CD4-positive, alpha-beta T cell treated with Interleukin-4 for 4 hours (primary cell): ENCODE measurements around the gene FER.
"Not testable (repeated sequence)": the region's sequence is repeated elsewhere in the genome, so short reads cannot be mapped to it uniquely, and the experiment has no call there.

Experiments used
- DNase-seq: peaks from one replicate; pipeline ENCODE4 v3.0.0-alpha.2; 2020

The FER gene

DNA sequence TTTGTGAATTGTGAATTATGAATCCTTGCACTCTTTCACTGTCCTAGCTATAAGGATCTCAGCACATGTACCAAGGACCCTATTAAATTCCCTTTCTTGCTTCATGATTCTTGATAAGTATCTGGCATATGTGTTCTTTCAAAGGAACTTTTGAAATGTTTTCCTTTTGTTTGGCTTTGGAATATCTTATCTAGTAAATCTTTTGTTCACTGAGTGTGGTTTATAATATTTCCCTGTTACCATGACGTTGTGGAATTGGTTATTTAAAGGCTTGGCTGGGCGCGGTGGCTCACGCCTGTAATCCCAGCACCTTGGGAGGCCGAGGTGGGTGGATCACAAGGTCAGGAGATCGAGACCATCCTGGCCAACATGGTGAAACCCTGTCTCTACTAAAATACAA, 151.5 kb downstream of the FER start:
- DNase-seq = not testable (repeated sequence)

DNA sequence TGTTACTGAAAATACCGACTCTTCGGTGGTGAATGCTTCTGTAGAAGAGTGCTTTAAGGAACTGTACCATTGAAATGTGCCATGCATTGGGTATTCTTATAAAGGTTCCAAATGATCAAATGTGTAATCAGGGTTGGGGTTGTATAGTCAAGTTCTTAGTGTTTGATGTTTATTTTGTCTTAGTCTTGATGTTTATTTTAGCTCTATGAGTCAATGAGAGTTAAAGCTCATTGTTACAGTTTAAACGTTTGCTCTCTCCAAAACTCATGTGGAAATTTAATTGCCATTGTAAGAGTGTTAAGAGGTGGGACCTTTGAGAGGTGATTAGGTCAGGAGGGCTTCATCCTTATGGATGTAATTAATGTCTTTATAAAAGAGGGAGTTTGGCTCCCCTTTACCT, 153.0 kb downstream of the FER start:
- DNase-seq = no peak

DNA sequence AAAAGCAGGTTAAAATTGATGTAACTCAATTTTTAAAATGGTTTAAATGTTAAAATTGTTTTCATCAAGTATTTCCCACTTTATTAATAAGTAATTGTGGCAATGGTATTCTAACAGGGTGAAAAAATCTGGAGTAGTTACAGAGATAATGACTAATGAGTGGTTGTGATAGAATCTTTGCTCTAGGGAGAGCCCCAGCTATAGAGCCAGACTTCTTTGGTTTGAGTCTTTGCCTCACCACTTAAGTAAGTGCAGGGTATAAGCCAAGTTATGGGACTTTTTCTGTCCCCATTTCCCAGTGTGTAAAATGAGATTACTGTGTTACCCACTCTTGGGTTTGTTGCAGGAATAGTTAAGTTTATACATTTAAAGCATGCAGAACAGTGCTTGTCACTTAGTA, 158.1 kb downstream of the FER start:
- no peak for DNase-seq

DNA sequence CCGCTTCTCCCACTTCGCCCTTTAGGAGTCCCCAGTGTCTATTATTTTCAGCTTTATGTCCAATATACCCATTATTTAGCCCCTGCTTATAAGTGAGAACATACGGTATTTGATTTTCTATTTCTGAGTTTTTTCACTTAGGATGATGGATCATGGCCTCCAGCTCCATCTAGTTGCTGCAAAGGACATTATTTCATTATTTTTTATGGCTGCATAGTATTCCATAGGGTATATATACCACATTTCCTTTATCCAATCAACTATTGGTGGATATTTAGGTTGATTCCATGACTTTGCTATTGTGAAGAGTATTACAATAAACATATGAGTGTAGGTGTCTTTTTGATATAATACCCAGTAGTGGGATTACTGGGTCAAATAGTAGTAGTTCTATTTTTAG, 162.9 kb downstream of the FER start:
- DNase-seq = no peak

DNA sequence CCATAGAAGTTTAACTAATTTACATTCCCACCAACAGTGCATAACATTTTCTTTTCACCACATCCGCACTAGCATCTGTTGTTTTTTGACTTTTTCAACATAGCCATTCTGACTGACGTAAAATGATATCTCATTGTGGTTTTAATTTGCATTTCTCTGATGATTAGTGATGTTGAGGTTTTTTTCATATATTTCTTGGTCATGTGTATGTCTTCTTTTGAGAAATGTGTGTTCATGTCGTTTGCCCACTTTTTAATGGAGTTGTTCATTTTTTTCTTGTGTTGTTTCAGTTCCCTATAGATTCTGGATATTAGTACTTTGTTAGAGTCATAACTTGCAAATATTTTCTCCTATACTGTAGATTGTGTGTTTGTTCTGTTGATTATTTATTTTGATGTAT, 163.4 kb downstream of the FER start:
- DNase-seq = no peak

DNA sequence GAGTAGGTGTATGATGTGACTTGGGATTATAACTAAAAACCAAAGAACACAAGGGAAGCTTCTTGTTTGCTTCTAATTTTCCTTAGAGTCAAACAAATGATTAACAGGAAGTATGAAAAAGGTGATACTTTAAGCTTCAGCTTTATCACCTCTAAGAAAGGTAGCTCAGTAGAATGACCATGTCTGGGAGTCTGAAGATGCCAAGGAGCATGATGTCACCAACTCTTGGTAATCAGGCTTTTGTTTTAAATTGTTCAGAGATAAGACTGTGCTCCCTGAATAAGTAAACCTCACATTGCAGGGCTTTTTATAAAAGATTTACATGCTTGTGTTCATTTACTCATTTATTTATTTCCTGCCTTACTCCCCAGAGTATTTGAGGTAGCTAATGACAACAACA, 169.9 kb downstream of the FER start:
- no peak for DNase-seq

DNA sequence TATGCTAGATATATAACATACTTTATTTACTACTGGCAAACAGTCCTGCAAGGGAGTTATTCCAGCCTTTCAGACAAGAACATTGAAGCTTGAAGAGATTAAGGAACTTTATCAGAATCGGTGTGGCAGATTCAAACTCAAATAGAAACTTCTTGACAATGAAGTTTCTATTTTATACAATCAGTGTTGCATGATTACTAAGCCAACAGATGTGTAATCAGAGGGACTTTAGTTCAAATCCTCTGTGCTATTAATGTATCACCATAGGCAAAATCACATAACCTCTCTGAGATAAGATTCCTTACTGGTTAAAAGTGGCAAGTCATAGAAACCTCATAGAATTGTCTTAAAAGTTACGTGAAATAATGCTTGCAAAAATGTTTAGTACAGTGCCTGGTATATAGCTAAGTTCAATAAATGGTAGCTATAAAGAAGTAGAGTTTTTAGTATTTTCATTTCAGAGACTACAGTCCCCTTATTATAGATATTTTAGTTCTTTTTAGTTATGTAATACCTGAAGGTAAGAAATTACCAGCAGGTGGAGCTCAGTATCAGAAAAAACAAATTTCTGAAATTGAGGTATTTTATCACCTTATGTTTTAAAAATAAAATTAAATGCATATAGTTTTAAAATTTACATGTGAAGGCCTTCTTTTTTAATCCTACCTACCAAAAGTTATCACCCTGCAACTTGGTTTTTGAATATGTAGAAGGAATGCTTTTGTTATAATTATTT, 172.1 kb downstream of the FER start:
- no peak for DNase-seq

DNA sequence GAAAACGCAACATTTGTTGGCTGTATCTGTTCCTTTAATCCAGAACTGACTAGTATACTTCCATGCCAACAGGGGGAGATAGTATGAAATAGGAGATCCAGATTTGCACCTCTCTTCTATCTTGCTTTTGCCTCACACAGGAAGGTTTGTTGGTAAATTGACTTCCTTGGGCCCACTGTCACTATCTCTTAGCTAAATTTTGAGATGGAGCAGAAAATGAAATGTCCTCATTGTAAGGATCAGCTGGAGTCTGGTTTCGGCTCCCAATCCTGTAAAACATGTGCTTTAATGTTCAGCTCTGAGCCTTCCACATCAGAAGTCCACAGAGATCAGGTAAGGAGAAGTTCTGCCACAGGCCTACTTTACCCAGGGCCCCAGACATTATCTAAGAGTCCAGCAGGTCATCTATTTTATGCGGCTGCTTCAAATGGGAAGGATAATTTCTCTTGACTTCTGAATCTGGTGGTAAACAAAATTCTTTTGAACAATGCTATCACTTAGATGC, 176.8 kb downstream of the FER start:
- DNase-seq = no peak

DNA sequence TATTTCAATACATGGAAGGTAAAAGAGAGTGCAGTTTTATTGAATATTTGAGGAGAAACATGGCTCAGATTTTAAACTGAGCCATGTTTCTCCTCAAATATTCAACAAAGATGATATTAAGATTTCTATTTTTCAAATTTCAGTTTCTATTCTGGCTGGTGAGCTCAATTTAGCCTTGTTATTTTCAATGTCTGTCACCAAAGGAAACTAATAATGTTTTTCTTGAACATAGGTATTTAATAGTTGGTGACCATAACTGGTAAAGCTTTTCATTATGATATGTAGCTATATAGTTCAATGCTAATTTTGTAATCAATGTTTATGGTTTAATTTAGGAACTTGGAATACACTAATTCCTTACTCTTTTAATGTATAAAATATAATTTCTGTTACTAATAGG, 177.4 kb downstream of the FER start:
- DNase-seq = no peak

DNA sequence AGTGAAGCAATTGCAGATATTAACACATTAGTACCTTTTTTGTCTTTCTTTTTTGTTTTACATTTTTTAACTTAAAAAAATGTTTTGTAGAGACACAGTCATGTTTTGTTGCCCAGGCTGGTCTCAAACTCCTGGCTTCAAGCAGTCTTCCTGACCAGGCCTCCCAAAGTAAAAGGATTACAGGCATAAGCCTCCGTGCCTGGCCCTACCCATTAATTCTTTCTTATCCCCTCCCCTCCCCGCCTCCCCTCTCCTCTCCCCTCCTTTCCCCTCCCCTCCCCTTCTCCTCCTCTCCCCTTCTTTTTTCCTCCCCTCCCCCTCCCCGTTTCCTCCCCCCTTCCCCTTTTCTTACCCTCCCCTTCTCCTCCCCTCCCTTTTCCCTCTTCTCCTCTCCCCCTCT, 182.4 kb downstream of the FER start:
- no peak for DNase-seq

DNA sequence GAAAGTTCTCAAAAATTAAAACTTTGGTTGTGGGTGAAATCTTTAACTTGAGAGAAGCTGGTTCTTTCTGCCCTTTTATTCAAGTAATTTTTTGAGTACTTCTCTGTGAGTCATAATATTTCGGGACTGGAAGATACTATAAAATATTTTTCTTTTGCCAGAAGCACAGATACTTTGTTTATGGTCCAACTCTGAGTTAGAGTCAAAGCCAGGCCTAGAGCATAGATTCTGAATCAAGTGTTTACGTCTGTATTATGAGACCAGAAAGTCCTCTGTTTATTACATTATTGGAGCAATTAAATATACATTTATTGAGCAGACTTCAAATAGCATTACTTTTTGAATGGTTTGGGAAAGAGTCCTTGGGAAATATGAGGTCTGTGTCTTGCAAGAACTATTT, 187.9 kb downstream of the FER start:
- DNase-seq = no peak

DNA sequence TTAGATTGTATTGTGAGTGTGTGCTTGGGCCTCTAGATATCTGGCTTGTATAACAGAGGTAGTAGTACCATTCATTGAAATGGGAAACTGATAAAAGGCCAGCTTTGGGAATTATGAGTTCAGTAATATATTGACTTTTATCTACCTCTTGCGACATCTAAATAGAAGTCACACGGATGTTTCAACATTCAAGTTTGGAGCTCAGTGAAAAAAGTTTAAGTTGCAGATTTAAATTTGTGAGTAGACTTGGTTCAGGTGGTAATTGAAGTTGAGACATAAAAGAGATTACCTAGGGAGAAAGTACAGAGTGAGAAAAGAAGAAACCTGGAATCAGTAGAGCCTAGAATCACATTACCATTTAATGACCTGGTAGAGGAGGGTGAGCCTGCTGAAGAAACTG, 189.5 kb downstream of the FER start:
- DNase-seq = no peak

DNA sequence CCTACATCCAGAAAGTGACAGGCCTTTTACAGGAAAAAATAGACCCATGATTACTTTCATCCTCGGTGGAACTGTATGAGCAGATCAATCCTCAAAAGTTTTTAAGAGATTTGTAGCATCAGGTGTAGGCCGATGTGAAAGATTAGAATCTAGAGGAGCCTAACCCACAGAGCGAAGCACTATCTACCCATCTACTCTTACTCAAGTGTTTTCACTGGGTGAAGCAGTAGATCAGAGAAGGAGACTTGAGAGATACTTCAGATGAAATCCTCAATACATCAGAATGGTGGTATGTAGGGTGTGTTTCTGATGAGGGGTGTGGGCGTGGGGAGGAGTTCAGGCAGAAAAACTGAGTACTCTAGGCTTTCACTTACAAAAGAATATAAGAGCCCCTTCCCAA, 192.8 kb downstream of the FER start:
- no peak for DNase-seq

DNA sequence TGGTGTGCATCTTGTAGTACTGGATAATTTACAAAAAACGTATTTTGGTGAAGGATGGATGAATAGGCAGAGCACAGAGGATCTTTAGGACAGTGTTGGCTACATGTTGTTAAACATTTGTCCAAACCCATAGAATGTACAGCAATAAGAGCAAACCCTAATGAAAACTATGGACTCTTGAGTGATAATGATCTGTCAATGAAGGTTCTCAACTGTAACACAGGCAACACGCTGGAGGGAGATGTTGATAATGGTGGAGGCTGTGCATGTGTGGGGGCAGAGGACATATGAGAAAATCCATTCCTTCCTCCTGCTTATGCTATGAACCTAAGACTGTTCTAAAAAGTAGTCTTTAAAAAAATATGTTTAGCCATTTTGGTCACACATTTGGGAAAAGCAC, 194.0 kb downstream of the FER start:
- DNase-seq = no peak

DNA sequence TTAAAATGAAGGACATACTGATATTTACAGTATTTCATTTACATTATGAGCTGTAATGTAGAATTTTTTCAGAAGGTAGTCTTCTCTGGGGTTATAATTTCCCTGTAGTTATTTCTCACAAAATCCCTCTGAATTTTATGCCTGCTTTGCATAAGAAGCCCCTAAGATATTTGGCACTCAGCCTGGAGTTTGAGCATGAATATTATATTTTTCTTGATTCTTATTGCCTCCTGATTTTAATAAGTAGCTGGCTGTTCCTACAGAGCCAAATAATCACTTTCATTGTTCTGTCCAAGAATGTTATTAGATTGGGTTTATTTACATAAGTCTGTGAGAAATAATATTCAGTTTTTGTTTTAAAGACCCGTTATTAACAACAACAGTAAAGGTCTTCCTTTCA, 195.0 kb downstream of the FER start:
- DNase-seq = no peak

DNA sequence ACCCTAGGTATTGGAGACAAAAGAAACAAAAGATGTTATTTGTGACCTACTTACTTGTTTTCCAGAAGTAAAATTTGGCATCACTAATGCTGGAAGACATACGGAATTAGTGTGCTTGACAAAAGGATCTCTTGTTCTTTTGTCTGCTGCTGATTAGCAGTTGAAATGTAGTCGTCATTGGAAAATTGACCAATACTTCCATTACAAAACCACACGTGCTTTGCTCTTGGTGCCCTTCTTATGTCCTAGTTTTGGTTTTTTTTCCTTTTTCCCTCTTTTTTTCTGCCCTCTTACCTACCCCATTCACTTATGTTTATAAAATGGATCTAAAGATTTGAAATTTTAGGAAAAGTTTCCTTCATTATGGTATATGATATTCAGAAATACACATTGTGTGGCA, 197.4 kb downstream of the FER start:
- no peak for DNase-seq

DNA sequence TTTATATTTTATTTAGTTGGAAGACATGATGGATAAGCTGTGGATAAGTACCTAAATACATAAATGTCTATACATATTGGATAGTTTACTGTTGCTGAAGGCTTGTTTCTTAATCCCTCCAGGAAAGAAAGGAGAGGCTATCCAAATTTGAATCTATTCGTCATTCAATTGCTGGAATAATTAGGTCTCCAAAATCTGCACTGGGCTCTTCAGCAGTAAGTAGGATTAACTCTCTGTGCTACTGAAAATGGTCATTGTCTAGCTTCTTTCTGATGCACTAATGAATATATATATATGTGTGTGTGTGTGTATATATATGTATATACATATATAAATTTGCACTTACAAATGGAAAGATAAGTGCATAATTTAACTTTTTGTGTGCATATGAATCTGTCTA, 198.3 kb downstream of the FER start:
- no peak for DNase-seq

DNA sequence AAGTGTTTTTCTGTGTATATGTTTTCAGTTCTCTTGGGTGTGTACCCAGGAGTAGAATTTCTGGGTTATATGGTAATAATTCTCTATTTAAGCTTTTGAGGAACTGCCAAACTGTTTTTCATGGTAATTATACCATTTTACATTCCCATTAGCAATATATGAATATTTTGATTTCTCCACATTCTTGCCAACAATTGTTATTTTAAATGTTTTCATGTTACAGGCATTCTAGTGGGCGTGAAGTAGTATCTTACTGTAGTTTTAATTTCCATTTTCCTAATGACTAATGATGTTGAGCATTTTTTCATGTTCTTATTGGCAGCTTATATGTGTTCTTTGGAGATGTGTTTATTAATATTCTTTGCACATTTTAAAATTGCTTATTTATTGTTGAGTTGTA, 199.5 kb downstream of the FER start:
- no peak for DNase-seq

DNA sequence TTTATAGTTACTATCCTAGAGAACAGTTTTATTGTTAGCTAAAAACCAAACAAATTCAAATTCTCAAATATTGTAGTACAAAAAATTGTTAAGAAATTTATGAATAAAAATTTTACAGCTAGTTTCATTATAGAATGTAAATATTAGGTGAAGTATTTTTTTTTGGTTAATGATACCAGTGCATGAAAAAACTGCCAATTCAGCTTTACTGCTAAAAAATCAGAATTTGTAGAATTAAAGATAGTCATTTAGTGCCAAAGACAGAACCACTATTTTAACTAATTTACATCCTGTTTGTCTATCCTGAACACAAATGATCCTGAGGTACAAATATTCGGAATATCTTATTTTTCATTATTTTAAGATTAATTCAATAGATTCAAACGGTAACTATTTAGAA, 202.6 kb downstream of the FER start:
- DNase-seq = no peak

DNA sequence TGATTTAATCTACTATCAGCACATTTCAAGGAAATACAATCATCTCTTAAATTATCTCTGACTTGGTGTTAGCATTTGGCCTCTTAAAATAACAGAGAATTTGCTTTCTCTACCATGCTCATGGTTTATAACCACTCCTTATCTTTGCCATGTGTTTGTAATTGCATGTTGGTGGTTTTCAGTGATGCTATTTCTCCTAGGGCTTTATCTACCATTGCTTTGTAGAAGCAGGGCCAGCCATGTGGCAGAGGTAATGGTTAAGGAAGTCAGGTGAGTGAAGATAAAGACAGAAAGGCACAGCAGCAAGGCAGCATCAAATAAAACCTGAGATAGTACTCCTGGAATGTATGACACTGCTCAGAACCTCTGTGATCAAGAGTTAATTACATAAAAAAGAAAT, 206.2 kb downstream of the FER start:
- no peak for DNase-seq

DNA sequence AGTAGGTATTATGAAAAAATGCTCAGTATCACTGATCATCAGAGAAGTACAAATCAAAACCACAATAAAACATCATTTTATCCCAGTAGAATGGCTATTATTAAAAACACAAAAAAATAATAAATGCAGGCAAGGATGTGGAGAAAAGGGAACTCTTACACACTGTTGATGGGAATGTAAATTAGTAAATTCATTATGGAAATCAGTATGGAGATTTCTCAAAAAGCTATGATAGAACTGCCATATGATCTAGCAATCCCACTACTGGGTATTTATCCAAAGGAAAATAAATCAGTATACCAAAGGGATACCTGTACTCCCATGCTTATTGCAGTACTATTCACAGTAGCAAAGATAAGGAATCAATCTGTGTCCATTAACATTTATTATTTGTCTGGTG, 209.6 kb downstream of the FER start:
- DNase-seq = no peak

DNA sequence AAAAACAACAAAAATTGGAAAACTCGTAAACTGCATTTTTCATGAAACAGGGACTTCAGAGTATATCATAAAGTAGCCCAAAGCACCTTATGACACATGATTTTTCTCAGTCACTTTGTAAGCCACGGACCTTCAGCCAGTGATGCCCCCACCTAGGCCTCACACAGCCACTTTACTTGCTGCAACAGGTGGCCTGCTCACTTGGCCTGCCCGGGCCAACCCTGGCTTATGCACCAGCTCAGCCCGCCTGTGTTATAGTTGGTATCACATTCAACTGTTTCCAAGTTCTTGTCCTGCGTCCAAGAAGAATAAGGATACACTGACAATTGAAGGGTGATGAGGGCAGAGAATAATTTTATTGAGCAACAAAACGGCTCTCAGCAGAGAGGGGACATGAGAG, 219.2 kb downstream of the FER start:
- no peak for DNase-seq

DNA sequence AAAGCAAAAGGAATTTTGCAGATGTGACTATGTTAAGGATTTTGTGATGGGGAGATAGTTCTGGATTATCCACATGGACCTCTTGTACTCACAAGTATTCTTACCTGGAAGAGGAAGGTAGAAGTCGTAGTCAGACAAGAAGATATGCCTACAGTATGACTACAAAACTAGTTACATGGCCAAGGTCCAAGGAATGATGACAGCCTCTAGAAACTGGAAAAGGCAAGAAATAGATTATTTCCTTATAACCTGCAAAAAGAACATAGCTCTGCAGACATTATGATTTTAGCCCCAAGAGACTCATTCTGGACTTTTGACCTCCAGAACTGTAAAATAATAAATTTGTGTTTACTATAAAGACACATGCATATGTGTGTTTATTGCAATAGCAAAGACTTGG, 226.9 kb downstream of the FER start:
- DNase-seq = no peak

DNA sequence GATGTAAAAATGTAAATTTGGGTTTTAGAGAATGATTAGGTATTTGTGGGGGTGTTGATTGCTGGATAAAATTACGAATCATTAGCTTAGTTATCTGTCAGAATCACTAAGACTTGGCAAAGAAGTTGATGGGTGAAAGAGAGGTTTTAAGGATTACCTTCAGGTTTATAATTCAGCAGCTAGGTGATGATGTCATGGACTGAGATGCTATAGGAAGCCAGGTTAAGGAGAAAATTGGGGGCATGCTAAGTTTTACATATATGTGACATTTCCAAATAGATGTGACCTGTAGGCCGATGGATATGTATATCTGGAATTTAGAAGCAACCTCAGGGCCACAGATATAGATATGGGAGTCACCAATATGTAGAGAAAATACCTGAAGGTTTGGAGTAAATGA, 228.0 kb downstream of the FER start:
- no peak for DNase-seq

DNA sequence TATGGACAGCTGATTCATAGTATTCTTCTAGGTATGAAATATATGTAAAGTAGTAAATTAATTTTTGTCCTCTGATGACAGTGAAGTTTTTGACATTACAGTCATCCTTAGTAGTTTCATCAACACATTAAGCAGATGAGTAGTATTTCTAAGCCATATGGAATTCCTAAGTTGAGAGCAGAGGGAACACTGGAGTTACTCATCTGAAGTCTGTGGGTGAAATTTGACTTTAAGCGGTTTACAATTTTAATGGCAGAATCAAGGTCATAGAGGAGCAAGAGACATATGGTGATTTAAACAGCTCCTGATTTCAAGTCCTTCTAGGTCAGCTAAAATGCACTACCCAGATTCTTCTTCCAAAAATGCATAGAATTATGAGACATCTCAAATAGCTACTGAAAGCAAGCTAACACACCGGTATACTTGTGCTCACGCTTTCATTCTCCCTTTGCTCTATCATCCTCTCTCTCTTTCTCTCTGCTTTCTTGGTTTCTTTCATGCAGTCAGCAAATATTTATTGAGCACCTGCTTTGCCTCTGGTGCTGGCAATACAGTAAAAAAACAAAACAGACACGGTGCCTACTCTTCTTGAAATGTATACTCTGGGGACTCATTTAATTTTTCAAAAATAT, 235.9 kb downstream of the FER start:
- no peak for DNase-seq
